H1 (cell line): ENCODE results near the gene SLC35D3. TPM values are rescaled to one million over a fixed set of nuclear protein-coding genes. Genes with fewer than 3 reads are reported as not detected.

Source experiments
- CTCF ChIA-PET: fragments of 300-600 bp; sonication (Branson Sonifier 250); formaldehyde crosslinking; loops from one replicate; lab custom pipeline; 2021; ENCODE audit not compliant: partially characterized antibody; lab: Charles Lee
- POLR2A ChIA-PET: fragments of 300-600 bp; sonication (Branson Sonifier 250); formaldehyde crosslinking; loops from one replicate; lab custom pipeline; 2021; ENCODE audit warnings: inconsistent platforms; ENCODE audit not compliant: partially characterized antibody; lab: Charles Lee
- DNase-seq, 2 experiments: peaks; one replicate each; pipeline versions ENCODE4 v3.0.0 to v3.0.0-alpha.2; 2010 to 2022; ENCODE audit warnings: low spot score in 2 of 2, low read depth in 1 of 2, mixed read lengths in 1 of 2
- FAIRE-seq: peaks from 2 replicates; lab custom pipeline; 2011; peaks lifted over from hg19 to GRCh38; lab: Jason Lieb, UNC
- H2AFZ ChIP-seq: 2 replicates; pipeline ENCODE4 v1.8.1; 2012; ENCODE audit warnings: low read length, inconsistent platforms
- H2AK5ac ChIP-seq: 2 replicates; pipeline ENCODE4 v1.6.1; 2013; ENCODE audit warnings: low read depth, low read length
- H2BK120ac ChIP-seq: replicated peaks from 2 replicates; pipeline ENCODE3; 2013; ENCODE audit warnings: low read depth, low read length, inconsistent platforms
- H2BK12ac ChIP-seq: 2 replicates; pipeline ENCODE4 v1.6.1; 2013; ENCODE audit warnings: low read depth, low read length
- H2BK15ac ChIP-seq: 2 replicates; pipeline ENCODE4 v1.6.1; 2013; ENCODE audit warnings: low read length
- H2BK20ac ChIP-seq: 2 replicates; pipeline ENCODE4 v1.6.1; 2013; ENCODE audit warnings: low read length
- H2BK5ac ChIP-seq: 2 replicates; pipeline ENCODE4 v1.6.1; 2013; ENCODE audit warnings: low read depth, low read length
- H3K14ac ChIP-seq: 2 replicates; pipeline ENCODE4 v1.6.1; 2013; ENCODE audit warnings: inconsistent platforms; ENCODE audit not compliant: insufficient read length
- H3K18ac ChIP-seq: 2 replicates; pipeline ENCODE4 v1.6.1; 2013; ENCODE audit warnings: low read length; ENCODE audit errors: extremely low read depth
- H3K23ac ChIP-seq: 2 replicates; pipeline ENCODE4 v1.6.1; 2013; ENCODE audit warnings: inconsistent platforms; ENCODE audit not compliant: insufficient read length
- H3K23me2 ChIP-seq: 2 replicates; pipeline ENCODE4 v1.6.1; 2013; ENCODE audit warnings: low read depth, low read length
- H3K27ac ChIP-seq: 2 replicates; pipeline ENCODE4 v1.6.1; 2011; ENCODE audit warnings: low read depth, low read length, inconsistent platforms
- H3K27me3 ChIP-seq, 4 experiments: replicated peaks in 1 of 4; 1 replicate in 1 of 4; 2 replicates in 3 of 4; pipeline versions ENCODE4 v1.6.1 to v1.8.1; 2011 to 2013; ENCODE audit warnings: low read length in 3 of 4, mild to moderate bottlenecking in 3 of 4, inconsistent platforms in 2 of 4, mixed read lengths in 2 of 4, moderate library complexity in 1 of 4; ENCODE audit not compliant: control insufficient read depth in 3 of 4, insufficient read depth in 3 of 4; ENCODE audit errors: extremely low read depth in 1 of 4
- H3K36me3 ChIP-seq, 4 experiments: 2 replicates each; pipeline versions ENCODE4 v1.6.1 to v1.8.1; 2011 to 2013; ENCODE audit warnings: mild to moderate bottlenecking in 4 of 4, low read length in 3 of 4, moderate library complexity in 2 of 4, control low read depth in 1 of 4, inconsistent platforms in 1 of 4; ENCODE audit not compliant: insufficient read depth in 4 of 4, control insufficient read depth in 2 of 4
- H3K4ac ChIP-seq: replicated peaks from 2 replicates; pipeline ENCODE3; 2013; ENCODE audit warnings: low read length, low read depth, mixed read lengths, inconsistent platforms; ENCODE audit not compliant: insufficient read length
- H3K4me1 ChIP-seq, 4 experiments: replicated peaks in 1 of 4; 1 replicate in 1 of 4; 2 replicates in 3 of 4; pipeline versions ENCODE4 v1.6.1 to v1.8.1; 2011 to 2013; ENCODE audit warnings: low read length in 3 of 4, inconsistent platforms in 2 of 4, mixed read lengths in 1 of 4; ENCODE audit not compliant: insufficient read depth in 4 of 4, control insufficient read depth in 3 of 4
- H3K4me2 ChIP-seq, 2 experiments: 2 replicates each; pipeline versions ENCODE4 v1.6.1 to v1.8.1; 2011 to 2013; ENCODE audit warnings: low read depth in 2 of 2, low read length in 2 of 2, control low read depth in 1 of 2, inconsistent platforms in 1 of 2, mild to moderate bottlenecking in 1 of 2; ENCODE audit not compliant: insufficient read depth in 1 of 2
- H3K4me3 ChIP-seq, 4 experiments: fragments of 200-600, 300-600 bp in 1 of 4; sonication (generic), shearing (Covaris generic), sonication (Bioruptor Twin) in 1 of 4; 2 replicates each; pipeline versions ENCODE4 v1.5.1 to v1.8.1; 2011 to 2016; ENCODE audit warnings: low read length in 4 of 4, low read depth in 3 of 4, control low read depth in 2 of 4, inconsistent platforms in 2 of 4, mild to moderate bottlenecking in 2 of 4, mixed read lengths in 1 of 4, moderate library complexity in 1 of 4; ENCODE audit not compliant: insufficient read depth in 2 of 4; ENCODE audit errors: extremely low read depth in 1 of 4
- H3K56ac ChIP-seq: replicated peaks from 2 replicates; pipeline ENCODE3; 2013; ENCODE audit warnings: low read depth, mild to moderate bottlenecking, mixed read lengths, low read length, inconsistent platforms; ENCODE audit not compliant: insufficient read length
- H3K79me1 ChIP-seq: 2 replicates; pipeline ENCODE4 v1.6.1; 2013; ENCODE audit warnings: low read depth, low read length, control low read depth
- H3K79me2 ChIP-seq, 2 experiments: 2 replicates each; pipeline versions ENCODE4 v1.6.1 to v1.8.1; 2012 to 2013; ENCODE audit warnings: low read length in 2 of 2, mild to moderate bottlenecking in 2 of 2, inconsistent platforms in 1 of 2; ENCODE audit not compliant: insufficient read depth in 2 of 2, control insufficient read depth in 1 of 2
- H3K9ac ChIP-seq, 4 experiments: replicated peaks in 1 of 4; 1 replicate in 1 of 4; 2 replicates in 3 of 4; pipeline versions ENCODE4 v1.6.1 to v1.8.1; 2011 to 2013; ENCODE audit warnings: low read depth in 3 of 4, low read length in 3 of 4, control low read depth in 2 of 4, mild to moderate bottlenecking in 2 of 4, moderate library complexity in 2 of 4, inconsistent platforms in 1 of 4; ENCODE audit errors: extremely low read depth in 1 of 4
- H3K9me3 ChIP-seq, 2 experiments: 2 replicates each; pipeline versions ENCODE4 v1.6.1 to v1.8.1; 2012 to 2013; ENCODE audit warnings: mild to moderate bottlenecking in 2 of 2, moderate library complexity in 2 of 2, control low read depth in 1 of 2, inconsistent platforms in 1 of 2, low read depth in 1 of 2, low read length in 1 of 2, mixed read lengths in 1 of 2; ENCODE audit not compliant: insufficient read depth in 2 of 2
- H4K20me1 ChIP-seq, 2 experiments: replicated peaks in 1 of 2; 2 replicates each; pipeline versions ENCODE3 to v1.8.1; 2011 to 2013; ENCODE audit warnings: inconsistent platforms in 2 of 2, low read length in 2 of 2, mild to moderate bottlenecking in 1 of 2; ENCODE audit not compliant: insufficient read depth in 2 of 2, control insufficient read depth in 1 of 2
- H4K5ac ChIP-seq: 2 replicates; pipeline ENCODE4 v1.6.1; 2013; ENCODE audit warnings: low read length, low read depth, mixed read lengths, inconsistent platforms; ENCODE audit not compliant: insufficient read length
- H4K8ac ChIP-seq: 2 replicates; pipeline ENCODE4 v1.8.0; 2013; ENCODE audit warnings: mild to moderate bottlenecking, moderate library complexity, low read length, inconsistent platforms; ENCODE audit not compliant: insufficient read depth; ENCODE audit errors: extremely low read depth
- H4K91ac ChIP-seq: replicated peaks from 2 replicates; pipeline ENCODE3; 2013; ENCODE audit warnings: low read length, mixed read lengths, inconsistent platforms; ENCODE audit not compliant: insufficient read length
- CEBPB ChIP-seq: IDR thresholded peaks from 2 replicates; pipeline ENCODE4 v1.6.1; 2012; ENCODE audit warnings: low read depth, low read length
- EGR1 ChIP-seq: IDR thresholded peaks from 2 replicates; pipeline ENCODE4 v1.6.1; 2011; ENCODE audit warnings: low read depth, low read length, borderline replicate concordance
- HDAC6 ChIP-seq: IDR thresholded peaks from one replicate; pipeline ENCODE4 v1.7.1; 2012; ENCODE audit warnings: low read depth, mild to moderate bottlenecking, inconsistent platforms, low read length, moderate library complexity
- PHF8 ChIP-seq: fragments of 200-600 bp; sonication (generic); conservative IDR thresholded peaks from 2 replicates; pipeline ENCODE4 v1.7.1; 2012; ENCODE audit warnings: low read depth, mild to moderate bottlenecking, inconsistent platforms, low read length, moderate library complexity
- RAD21 ChIP-seq, 2 experiments: IDR thresholded peaks in 1 of 2; conservative IDR thresholded peaks in 1 of 2; 2 replicates each; pipeline ENCODE4 v1.6.1; 2011; ENCODE audit warnings: low read depth in 2 of 2, low read length in 2 of 2, improper control_type of control experiment in 1 of 2, inconsistent platforms in 1 of 2, mild to moderate bottlenecking in 1 of 2, moderate library complexity in 1 of 2
- SP1 ChIP-seq: IDR thresholded peaks from 2 replicates; pipeline ENCODE4 v1.6.1; 2011; ENCODE audit warnings: low read depth, low read length
- SP4 ChIP-seq: IDR thresholded peaks from 2 replicates; pipeline ENCODE4 v1.6.1; 2012; ENCODE audit warnings: low read length, inconsistent platforms
- TAF7 ChIP-seq: optimal IDR thresholded peaks from 2 replicates; pipeline ENCODE3; 2011; ENCODE audit warnings: low read depth, mild to moderate bottlenecking, inconsistent platforms, low read length, moderate library complexity, borderline replicate concordance
- WGBS, 2 experiments: shearing (Covaris generic) in 1 of 2; methylation state at CpG; one replicate each; pipeline versions ENCODE4 v1.1.6 to v1.1.7; 2013 to 2015; ENCODE audit warnings: low lambda C conversion rate in 2 of 2, mixed read lengths in 2 of 2, inconsistent platforms in 1 of 2, low coverage in 1 of 2, missing lambda C conversion rate in 1 of 2; ENCODE audit not compliant: insufficient replicate concordance in 2 of 2, insufficient coverage in 1 of 2, insufficient read length in 1 of 2; ENCODE audit errors: extremely low coverage in 1 of 2, missing lambda C conversion rate in 1 of 2; 5-methylcytosine and 5-hydroxymethylcytosine counted together
- polyA plus RNA-seq, 7 experiments: library from polyadenylated mRNA; depleted of rRNA in 3 of 7; stranded (reverse) in 5 of 7; unstranded in 2 of 7; fragments of >200 nt in 5 of 7; fragments of 200-250 nt in 2 of 7; gene quantifications; 1 replicate in 5 of 7; 2 replicates in 1 of 7; 4 replicates in 1 of 7; pipeline versions ENCODE4 v1.2.1 to v1.2.3, GENCODE V29; 2011 to 2013; ENCODE audit warnings: missing spikeins in 2 of 7, mixed read lengths in 2 of 7
- total RNA-seq: library from RNA; stranded (reverse); fragmentation: NEBNext Ultra II Directional; extraction: Animal tissue kit (Norgen Biotek cat#: 25700); gene quantifications from 2 replicates; pipeline ENCODE4 v1.2.1, GENCODE V29; 2021

The SLC35D3 gene
- total and polyA plus RNA-seq, 2 of the 8 experiments (the other 6 are each of a cell fraction or from before 2014, with no cell fraction given): 0.27 to 0.39 TPM

DNA sequence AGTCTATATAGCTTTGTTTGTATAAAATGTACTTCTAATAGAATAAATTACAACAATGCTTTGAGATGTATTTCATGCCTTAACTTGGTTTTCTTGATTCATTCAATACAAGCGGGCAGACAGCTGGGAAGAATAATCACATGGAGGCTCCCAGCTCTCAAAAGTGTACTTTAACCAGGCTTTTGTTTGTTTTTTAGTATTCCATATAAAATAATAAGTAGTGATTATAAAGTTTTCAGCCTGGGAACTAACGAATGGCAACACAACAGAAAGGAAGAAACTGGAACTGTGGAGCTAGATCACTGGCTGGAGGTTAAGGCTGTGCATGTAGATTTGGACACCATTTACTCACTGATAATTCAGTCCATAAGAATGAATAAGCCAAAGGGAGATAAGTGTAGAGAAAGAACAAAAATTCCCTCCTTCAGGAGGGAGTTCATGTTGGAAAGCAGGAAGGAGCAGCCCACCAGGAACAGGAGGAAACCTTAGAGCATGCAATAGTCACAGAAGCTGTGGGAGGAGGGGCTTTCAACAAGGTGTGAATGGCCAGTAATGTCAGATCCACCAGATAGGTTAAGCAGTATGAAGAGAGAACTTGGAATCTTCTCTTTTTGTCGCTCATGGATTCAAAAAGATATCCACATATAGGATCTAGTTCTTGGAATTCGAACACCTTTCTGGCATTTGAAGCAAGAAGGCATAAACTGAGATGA lies 41.2 kb upstream of the SLC35D3 start:
- DNase-seq (no peak), FAIRE-seq (no peak)
- Histone ChIP-seq H4K8ac (no peak overlapping the region), H3K56ac (no peak overlapping the region), H2BK20ac (no peak overlapping the region), H3K9me3 (no peaks in the 10 kb centered on the region), H3K4me1 (peaks cover 0 to 3% (median 0%) of the 10 kb centered on the region in 4 experiments; a peak in 1 of 7 replicates), H3K27me3 (no peaks in the 10 kb centered on the region), H4K5ac (no peak overlapping the region), H4K91ac (no peak overlapping the region), H3K23me2 (no peaks in the 10 kb centered on the region), H3K9ac (no peak overlapping the region), H3K4me3 (no peak overlapping the region), H3K79me2 (no peaks in the 10 kb centered on the region), H3K23ac (no peak overlapping the region), H2BK15ac (no peak overlapping the region), H2AFZ (no peak overlapping the region), H3K79me1 (no peaks in the 10 kb centered on the region), H3K14ac (no peak overlapping the region), H3K36me3 (no peaks in the 10 kb centered on the region), H4K20me1 (no peaks in the 10 kb centered on the region), H3K4ac (peak overlapping the region; percentile 57), H2BK5ac (no peak overlapping the region), H3K18ac (no peak overlapping the region), H3K4me2 (no peak overlapping the region), H2BK12ac (no peak overlapping the region), H3K27ac (no peak overlapping the region), H2AK5ac (no peak overlapping the region), H2BK120ac (no peak overlapping the region)
- POLR2A ChIA-PET: interaction anchor here (0.6 kb wide), 1 partner anchor 179 kb away, joined by 3 read pairs; no protein-coding TSS in a partner anchor
- CTCF ChIA-PET: interaction anchor here (1.0 kb wide), 2 partner anchors 35 to 36 kb away, joined by 3 read pairs; no protein-coding TSS in a partner anchor
- 83% methylated on average over 4 of the region's 4 CpGs; no CpG with 5 or more reads in 1 of the 2 experiments for whole genome bisulfite sequencing, 2 experiments
- TF ChIP-seq EGR1: no peak
- TF ChIP-seq HDAC6: no peak
- TF ChIP-seq CEBPB: no peak
- no peak for TF ChIP-seq SP4
- no peak for TF ChIP-seq RAD21 (IDR thresholded peaks at IDR 0.05 in 1 of 2, conservative IDR thresholded peaks at IDR 0.05 in 1 of 2; ENCODE audit: low read depth in 2 of 2, low read length in 2 of 2)
- no peak for TF ChIP-seq SP1
- no peak for TF ChIP-seq TAF7
- TF ChIP-seq PHF8: no peak
